ENCODE measurements around the gene SNX25. TPM values are rescaled to one million over a fixed set of nuclear protein-coding genes. Genes with fewer than 3 reads are reported as not detected.

Gene SNX25
- total and polyA plus RNA-seq, 2 donors (not counting 1 experiment from before 2014, with no cell fraction given) = 11.1 to 32.9 TPM

DNA sequence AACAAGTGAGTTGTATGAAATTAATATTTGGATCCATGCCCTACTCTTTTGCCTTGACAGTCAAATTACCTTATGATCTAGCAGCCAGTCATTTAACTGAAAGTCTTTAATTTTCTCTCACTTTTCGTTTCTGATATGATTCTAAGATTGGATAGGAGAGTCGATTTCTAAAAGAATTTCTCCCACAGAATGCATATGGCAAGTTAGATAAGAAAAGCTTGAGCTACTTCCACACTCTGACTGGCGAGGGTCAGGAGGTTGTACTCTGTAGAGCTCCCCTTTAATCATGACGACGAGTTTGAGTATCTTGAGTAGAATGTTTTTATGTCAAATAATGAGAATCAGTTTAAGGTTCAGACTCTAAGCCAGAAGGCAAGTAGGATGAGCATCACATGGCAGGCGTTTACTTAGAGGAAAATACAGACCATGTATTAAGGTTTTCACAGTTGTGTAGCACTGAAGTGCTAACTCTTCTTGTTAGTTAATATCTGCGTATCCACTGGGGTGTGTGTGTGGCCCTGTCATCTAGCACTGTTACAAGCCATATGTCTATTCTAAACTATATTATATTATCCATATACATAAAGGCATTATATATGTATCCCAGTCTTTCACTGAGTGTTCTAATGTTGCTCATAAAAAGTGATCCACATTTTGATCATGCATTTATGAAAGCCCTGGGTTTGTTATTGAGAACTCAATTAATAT lies 148.5 kb downstream of the SNX25 start:
- no peaks in the 10 kb centered on the region for H3K9me3 ChIP-seq (ENCODE audit: control insufficient read depth, insufficient read depth, low read depth, low read length)
- DNase-seq (ENCODE audit: low read depth in 2 of 2) = no peak
- H3K27me3 ChIP-seq (ENCODE audit: control insufficient read depth, insufficient read depth, low read length) = no peaks in the 10 kb centered on the region
- no peak overlapping the region for H3K4me3 ChIP-seq (replicated peaks in 1 of 4; ENCODE audit: control extremely low read depth in 1 of 4, insufficient read depth in 1 of 4, low read depth in 3 of 4, low read length in 4 of 4)
- H3K4me2 ChIP-seq (ENCODE audit: extremely low read depth, insufficient read depth, low read length) = no peak overlapping the region
- H3K36me3 ChIP-seq (ENCODE audit: control insufficient read depth, insufficient read depth, low read length) = no peaks in the 10 kb centered on the region
- H3K4me1 ChIP-seq (ENCODE audit: control insufficient read depth, extremely low read depth, insufficient read depth, low read length) = peaks cover 3% of the 10 kb centered on the region
- no peak for TF ChIP-seq EZH2 (IDR thresholded peaks at IDR 0.05; ENCODE audit: low read length, missing control alignments)
- TF ChIP-seq, protein P1, sequence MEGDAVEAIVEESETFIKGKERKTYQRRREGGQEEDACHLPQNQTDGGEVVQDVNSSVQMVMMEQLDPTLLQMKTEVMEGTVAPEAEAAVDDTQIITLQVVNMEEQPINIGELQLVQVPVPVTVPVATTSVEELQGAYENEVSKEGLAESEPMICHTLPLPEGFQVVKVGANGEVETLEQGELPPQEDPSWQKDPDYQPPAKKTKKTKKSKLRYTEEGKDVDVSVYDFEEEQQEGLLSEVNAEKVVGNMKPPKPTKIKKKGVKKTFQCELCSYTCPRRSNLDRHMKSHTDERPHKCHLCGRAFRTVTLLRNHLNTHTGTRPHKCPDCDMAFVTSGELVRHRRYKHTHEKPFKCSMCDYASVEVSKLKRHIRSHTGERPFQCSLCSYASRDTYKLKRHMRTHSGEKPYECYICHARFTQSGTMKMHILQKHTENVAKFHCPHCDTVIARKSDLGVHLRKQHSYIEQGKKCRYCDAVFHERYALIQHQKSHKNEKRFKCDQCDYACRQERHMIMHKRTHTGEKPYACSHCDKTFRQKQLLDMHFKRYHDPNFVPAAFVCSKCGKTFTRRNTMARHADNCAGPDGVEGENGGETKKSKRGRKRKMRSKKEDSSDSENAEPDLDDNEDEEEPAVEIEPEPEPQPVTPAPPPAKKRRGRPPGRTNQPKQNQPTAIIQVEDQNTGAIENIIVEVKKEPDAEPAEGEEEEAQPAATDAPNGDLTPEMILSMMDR (conservative IDR thresholded peaks at IDR 0.05 in 1 of 2, IDR thresholded peaks at IDR 0.05 in 1 of 2; ENCODE audit: low read depth in 1 of 2, low read length in 2 of 2) = no peak
- no peak overlapping the region for H3K9ac ChIP-seq (ENCODE audit: insufficient read depth, low read length)
- H3K27ac ChIP-seq (ENCODE audit: insufficient read depth, low read length) = no peak overlapping the region
- H4K20me1 ChIP-seq (ENCODE audit: control insufficient read depth, extremely low read depth, insufficient read depth, low read length) = no peaks in the 10 kb centered on the region
- H3K79me2 ChIP-seq (ENCODE audit: control insufficient read depth, insufficient read depth, low read length) = no peaks in the 10 kb centered on the region
- H2AFZ ChIP-seq (ENCODE audit: low read length) = no peak overlapping the region

DNA sequence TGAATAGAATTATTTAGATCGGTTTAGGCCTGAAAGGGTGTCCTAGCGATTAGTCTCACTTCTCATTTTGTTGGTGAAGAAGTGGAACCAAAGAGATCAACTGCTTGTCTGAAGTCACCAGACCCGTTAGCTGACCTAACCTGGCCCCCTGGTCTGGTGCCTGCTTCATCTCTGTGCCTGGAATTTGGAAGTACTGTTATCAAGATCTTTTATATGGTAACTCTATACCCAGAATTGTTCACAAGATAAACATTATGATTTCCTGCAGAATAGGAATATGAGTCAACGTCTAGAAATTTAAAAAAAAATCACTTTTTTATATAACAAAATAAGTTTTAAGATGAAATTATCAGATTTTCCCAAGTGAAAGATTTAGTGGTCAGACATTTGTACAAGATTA lies 149.1 kb downstream of the SNX25 start:
- TF ChIP-seq, protein P1 (conservative IDR thresholded peaks at IDR 0.05 in 1 of 2, IDR thresholded peaks at IDR 0.05 in 1 of 2; ENCODE audit: low read depth in 1 of 2, low read length in 2 of 2) = no peak
- TF ChIP-seq EZH2 (IDR thresholded peaks at IDR 0.05; ENCODE audit: low read length, missing control alignments) = no peak
- no peaks in the 10 kb centered on the region for H3K36me3 ChIP-seq (ENCODE audit: control insufficient read depth, insufficient read depth, low read length)
- H3K27me3 ChIP-seq (ENCODE audit: control insufficient read depth, insufficient read depth, low read length) = no peaks in the 10 kb centered on the region

DNA sequence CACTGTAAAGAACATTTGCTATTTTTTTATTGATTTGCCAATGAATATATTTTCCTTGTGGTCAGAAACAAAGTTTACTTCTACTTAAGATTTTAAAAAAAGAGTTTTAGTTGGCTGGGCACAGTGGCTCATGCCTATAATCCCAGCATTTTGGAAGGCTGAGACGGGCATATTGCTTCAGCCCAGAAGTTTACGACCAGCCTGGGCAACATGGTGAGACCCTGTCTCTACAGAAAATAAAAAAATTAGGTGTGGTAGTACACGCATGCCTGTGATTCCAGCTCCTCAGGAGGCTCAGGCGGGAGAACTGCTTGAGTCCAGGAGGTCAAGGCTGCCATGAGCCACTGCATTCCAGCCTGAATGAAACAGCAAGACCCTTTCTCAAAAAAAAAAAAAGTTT lies 149.6 kb downstream of the SNX25 start:
- Histone ChIP-seq H3K79me2 (ENCODE audit: control insufficient read depth, insufficient read depth, low read length) (no peaks in the 10 kb centered on the region), H3K4me2 (ENCODE audit: extremely low read depth, insufficient read depth, low read length) (no peak overlapping the region), H3K4me3 (replicated peaks in 1 of 4; ENCODE audit: control extremely low read depth in 1 of 4, insufficient read depth in 1 of 4, low read depth in 3 of 4, low read length in 4 of 4) (no peak overlapping the region), H4K20me1 (ENCODE audit: control insufficient read depth, extremely low read depth, insufficient read depth, low read length) (no peaks in the 10 kb centered on the region), H3K27me3 (ENCODE audit: control insufficient read depth, insufficient read depth, low read length) (no peaks in the 10 kb centered on the region), H3K27ac (ENCODE audit: insufficient read depth, low read length) (no peak overlapping the region), H3K9ac (ENCODE audit: insufficient read depth, low read length) (no peak overlapping the region), H2AFZ (ENCODE audit: low read length) (no peak overlapping the region), H3K36me3 (ENCODE audit: control insufficient read depth, insufficient read depth, low read length) (no peaks in the 10 kb centered on the region), H3K4me1 (ENCODE audit: control insufficient read depth, extremely low read depth, insufficient read depth, low read length) (peaks cover 3% of the 10 kb centered on the region), H3K9me3 (ENCODE audit: control insufficient read depth, insufficient read depth, low read depth, low read length) (no peaks in the 10 kb centered on the region)
- peak in 1 of 2 donors; percentile 92 for DNase-seq (ENCODE audit: low read depth in 2 of 2)
- TF ChIP-seq, protein P1 (conservative IDR thresholded peaks at IDR 0.05 in 1 of 2, IDR thresholded peaks at IDR 0.05 in 1 of 2; ENCODE audit: low read depth in 1 of 2, low read length in 2 of 2) = no peak
- TF ChIP-seq EZH2 (IDR thresholded peaks at IDR 0.05; ENCODE audit: low read length, missing control alignments) = no peak

More for the DNA sequence above, 149.1 kb downstream of the SNX25 start:
- peak; percentile 51 to 91 for DNase-seq (ENCODE audit: low read depth in 2 of 2)
- Histone ChIP-seq H3K9me3 (ENCODE audit: control insufficient read depth, insufficient read depth, low read depth, low read length) (no peaks in the 10 kb centered on the region), H3K4me1 (ENCODE audit: control insufficient read depth, extremely low read depth, insufficient read depth, low read length) (peaks cover 3% of the 10 kb centered on the region), H2AFZ (ENCODE audit: low read length) (no peak overlapping the region), H3K27ac (ENCODE audit: insufficient read depth, low read length) (no peak overlapping the region), H3K4me2 (ENCODE audit: extremely low read depth, insufficient read depth, low read length) (no peak overlapping the region), H4K20me1 (ENCODE audit: control insufficient read depth, extremely low read depth, insufficient read depth, low read length) (no peaks in the 10 kb centered on the region), H3K79me2 (ENCODE audit: control insufficient read depth, insufficient read depth, low read length) (no peaks in the 10 kb centered on the region), H3K4me3 (replicated peaks in 1 of 4; ENCODE audit: control extremely low read depth in 1 of 4, insufficient read depth in 1 of 4, low read depth in 3 of 4, low read length in 4 of 4) (no peak overlapping the region), H3K9ac (ENCODE audit: insufficient read depth, low read length) (no peak overlapping the region)
